ENCODE results near the gene FNDC3A.

- no peak for TF ChIP-seq ATF3 (IDR thresholded peaks at IDR 0.05)
- TF ChIP-seq CTCF (IDR thresholded peaks at IDR 0.05; ENCODE audit: low read depth, low read length, missing input control): no peak
- no peak for TF ChIP-seq RAD21 (IDR thresholded peaks at IDR 0.05)
- no peak for TF ChIP-seq TAF1 (conservative IDR thresholded peaks at IDR 0.05)
- no peak for TF ChIP-seq JUND (IDR thresholded peaks at IDR 0.05)
- no peak for TF ChIP-seq MAX (IDR thresholded peaks at IDR 0.05)
- TF ChIP-seq YY1 (IDR thresholded peaks at IDR 0.05): no peak
- TF ChIP-seq GABPA (IDR thresholded peaks at IDR 0.05 in 1 of 2, conservative IDR thresholded peaks at IDR 0.05 in 1 of 2): no peak
Measured at GRCh38 chr13:48978942-48979601, 3.4 kb downstream of the FNDC3A start.
